ENCODE data around the gene PSMB7. TPM values are rescaled to one million over a fixed set of nuclear protein-coding genes. Genes with fewer than 3 reads are reported as not detected.

The PSMB7 gene
- total RNA-seq, 3 donors from 2014 or later (not counting 1 experiment from before 2014, with no cell fraction given): 75.6 to 75.9 (median 75.8) TPM

- Histone ChIP-seq H3K4me3 (ENCODE audit: low read length) (no peak overlapping the region), H3K27ac (ENCODE audit: low read length) (no peak overlapping the region), H3K27me3 (ENCODE audit: control insufficient read depth, insufficient read depth, low read length) (no peaks in the 10 kb centered on the region), H3K9me3 (ENCODE audit: control insufficient read depth, insufficient read depth, low read length) (no peaks in the 10 kb centered on the region), H3K36me3 (ENCODE audit: control insufficient read depth, insufficient read depth, low read length) (peaks cover 7% of the 10 kb centered on the region), H3K4me1 (ENCODE audit: control insufficient read depth, insufficient read depth, low read length) (peaks cover 20% of the 10 kb centered on the region)
- Mint-ChIP-seq H3K9me3 (no peaks in the 10 kb centered on the region), H3K36me3 (no peaks in the 10 kb centered on the region), H3K27ac (peak overlapping the region; percentile 53 to 62), H3K4me3 (no peak overlapping the region), H3K27me3 (ENCODE audit: low read depth in 2 of 2) (no peaks in the 10 kb centered on the region), H3K4me1 (peaks cover 68 to 70% of the 10 kb centered on the region in 2 donors)
- intact Hi-C loops (cut with micrococcal nuclease): no loop called here
- no peak for TF ChIP-seq CTCF (IDR thresholded peaks at IDR 0.05)
- 98% methylated on average over 8 of the region's 8 CpGs for WGBS (ENCODE audit: insufficient coverage)
- ATAC-seq (no peak), DNase-seq (no peak)
Observed at GRCh38 chr9:124361128-124361527, 54.1 kb downstream of the PSMB7 start.

GRCh38 chr9:124359855-124360678 is 55.2 kb downstream of the PSMB7 start:
- TF ChIP-seq CTCF (IDR thresholded peaks at IDR 0.05): no peak
- DNase-seq: no peak
- H3K36me3 Mint-ChIP-seq: no peaks in the 10 kb centered on the region
- H3K4me1 Mint-ChIP-seq: peaks cover 64% of the 10 kb centered on the region in 2 donors
- no peaks in the 10 kb centered on the region for H3K27me3 ChIP-seq (ENCODE audit: control insufficient read depth, insufficient read depth, low read length)
- H3K9me3 Mint-ChIP-seq: no peaks in the 10 kb centered on the region
- H3K4me3 ChIP-seq (ENCODE audit: low read length): no peak overlapping the region
- peaks cover 20% of the 10 kb centered on the region for H3K4me1 ChIP-seq (ENCODE audit: control insufficient read depth, insufficient read depth, low read length)
- H3K4me3 Mint-ChIP-seq: no peak overlapping the region
- H3K27ac ChIP-seq (ENCODE audit: low read length): no peak overlapping the region
- ATAC-seq: no peak
- intact Hi-C loops (cut with micrococcal nuclease): no loop called here
- peaks cover 14% of the 10 kb centered on the region for H3K36me3 ChIP-seq (ENCODE audit: control insufficient read depth, insufficient read depth, low read length)
- H3K27me3 Mint-ChIP-seq (ENCODE audit: low read depth in 2 of 2): no peaks in the 10 kb centered on the region
- 90% methylated on average over 11 of the region's 11 CpGs for WGBS (ENCODE audit: insufficient coverage)
- H3K27ac Mint-ChIP-seq: peak overlapping the region; percentile 53 to 62
- no peaks in the 10 kb centered on the region for H3K9me3 ChIP-seq (ENCODE audit: control insufficient read depth, insufficient read depth, low read length)

- Histone ChIP-seq H3K27me3 (ENCODE audit: control insufficient read depth, insufficient read depth, low read length) (no peaks in the 10 kb centered on the region), H3K27ac (ENCODE audit: low read length) (no peak overlapping the region), H3K36me3 (ENCODE audit: control insufficient read depth, insufficient read depth, low read length) (peaks cover 18% of the 10 kb centered on the region), H3K4me3 (ENCODE audit: low read length) (no peak overlapping the region), H3K4me1 (ENCODE audit: control insufficient read depth, insufficient read depth, low read length) (peaks cover 20% of the 10 kb centered on the region), H3K9me3 (ENCODE audit: control insufficient read depth, insufficient read depth, low read length) (no peaks in the 10 kb centered on the region)
- ATAC-seq: no peak
- Mint-ChIP-seq H3K27me3 (ENCODE audit: low read depth in 2 of 2) (no peaks in the 10 kb centered on the region), H3K4me3 (no peak overlapping the region), H3K9me3 (no peaks in the 10 kb centered on the region), H3K4me1 (peaks cover 60 to 61% of the 10 kb centered on the region in 2 donors), H3K36me3 (no peaks in the 10 kb centered on the region), H3K27ac (peak overlapping the region in 1 of 2 donors; percentile 62)
- no peak for TF ChIP-seq CTCF (IDR thresholded peaks at IDR 0.05)
- WGBS (ENCODE audit: insufficient coverage): 88% methylated on average over 4 of the region's 6 CpGs
- DNase-seq: no peak
- intact Hi-C loops (cut with micrococcal nuclease): no loop called here
Observed at GRCh38 chr9:124359426-124359825, 55.8 kb downstream of the PSMB7 start.

Data from natural killer cell (primary cell).